HG03442 (cell line): ENCODE results near the gene LRPAP1.
"Not testable (repeated sequence)": the region's sequence is repeated elsewhere in the genome, so short reads cannot be mapped to it uniquely, and the experiment has no call there.

Source experiments
- ATAC-seq: cut with Tn5 transposase; IDR thresholded peaks from one replicate; pipeline ENCODE4 v1.9.1; 2021; ENCODE audit warnings: mild to moderate bottlenecking, moderate library complexity; ENCODE audit not compliant: unreplicated experiment

The LRPAP1 gene

DNA sequence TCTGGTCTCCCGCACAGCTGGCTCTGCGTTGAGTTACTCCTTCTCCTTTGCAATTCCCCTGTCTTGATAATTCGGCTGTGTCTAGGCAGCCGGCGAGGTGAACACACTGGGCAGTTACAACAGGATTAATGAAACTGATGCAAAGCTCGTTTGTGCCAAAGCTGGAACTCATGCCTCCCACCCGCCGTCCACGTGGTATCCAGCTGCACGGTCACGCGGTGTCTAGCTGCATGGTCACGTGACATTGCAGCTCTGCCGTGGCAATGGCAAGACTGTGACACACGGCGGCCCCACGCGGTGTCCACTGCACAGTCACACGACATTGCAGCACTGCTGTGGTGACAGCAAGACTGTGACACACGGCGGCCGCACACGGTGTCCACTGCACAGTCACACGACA is 31.2 kb upstream of the LRPAP1 start:
- no peak for ATAC-seq

DNA sequence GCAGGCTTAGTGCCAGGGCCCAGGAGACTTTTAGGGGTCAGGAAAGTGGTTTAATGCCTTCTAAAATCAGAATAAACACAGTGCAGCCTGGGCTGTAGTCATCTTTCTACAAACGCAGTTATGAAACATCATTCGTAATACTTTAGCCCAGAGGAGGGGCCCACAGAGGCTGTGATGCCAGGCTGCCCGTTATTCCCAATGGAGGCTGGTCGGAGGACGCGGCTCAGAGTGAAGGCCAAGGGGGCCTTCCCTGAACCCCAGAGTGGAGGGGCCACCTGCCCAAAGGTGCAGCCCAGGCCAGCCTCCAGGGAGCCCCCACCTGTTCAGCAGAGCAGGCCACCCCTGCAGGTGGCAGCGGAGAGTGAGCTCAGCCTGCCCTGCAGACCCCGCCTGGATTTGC is 29.9 kb upstream of the LRPAP1 start:
- not testable (repeated sequence) for ATAC-seq

DNA sequence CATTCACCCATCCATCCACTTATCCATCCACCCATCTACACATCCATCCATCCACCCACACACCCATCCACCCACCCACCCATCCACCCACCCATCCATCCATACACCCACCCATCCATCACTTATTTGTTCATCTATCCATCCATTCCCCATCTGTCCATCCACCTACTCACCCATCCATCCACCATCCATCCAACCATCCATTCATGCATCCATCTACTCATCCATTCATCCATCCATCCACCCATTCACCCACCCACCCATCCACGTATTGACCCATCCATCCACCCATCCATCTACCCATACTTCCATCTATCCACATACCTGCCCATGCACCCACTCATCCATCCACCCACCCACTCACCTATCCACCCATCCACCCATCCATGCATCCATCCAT is 28.2 kb upstream of the LRPAP1 start:
- not testable (repeated sequence) for ATAC-seq

DNA sequence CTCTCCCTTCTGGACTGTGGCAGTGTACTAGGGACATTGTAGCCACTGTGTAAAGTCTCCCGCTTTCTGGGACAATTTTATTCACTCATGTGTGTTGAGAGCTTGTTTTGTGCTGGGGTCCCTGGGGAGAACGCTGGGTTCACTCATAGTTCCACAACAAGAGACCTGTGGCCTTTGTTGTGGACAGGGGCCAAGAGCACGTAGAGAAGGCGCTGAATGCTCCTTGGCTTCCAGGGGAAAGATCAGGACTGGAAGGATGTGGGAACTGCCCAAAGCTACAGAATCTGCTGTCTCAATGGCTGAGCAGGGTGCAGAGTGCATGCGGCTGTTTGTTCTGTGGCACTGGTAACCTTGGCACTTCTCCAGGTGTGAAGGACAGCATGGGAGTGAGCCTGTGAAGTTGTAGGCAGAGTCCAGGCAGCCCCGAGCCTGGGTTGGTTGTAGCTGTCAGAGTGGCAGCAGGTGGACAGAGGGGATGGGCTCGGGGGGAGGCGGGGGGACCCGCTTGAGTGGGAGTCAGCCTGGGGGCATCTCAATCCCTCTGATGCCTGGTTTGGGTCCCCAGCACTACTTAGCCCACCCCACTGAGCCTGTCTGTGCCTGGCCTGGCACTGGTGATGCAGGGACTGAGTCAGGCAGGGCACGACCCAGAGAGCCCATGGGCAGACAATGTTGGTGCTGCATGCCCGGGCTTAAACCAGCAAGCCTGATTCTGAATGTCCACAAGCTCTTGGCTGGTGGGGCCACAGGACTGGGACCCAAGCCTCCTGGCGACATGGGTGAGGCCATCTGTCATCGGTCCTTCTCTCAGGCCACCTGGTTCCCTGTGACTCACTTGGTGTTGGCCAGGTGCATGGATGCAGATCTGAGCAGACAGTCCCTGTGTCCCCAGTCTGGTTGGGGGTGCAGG is 27.4 kb upstream of the LRPAP1 start:
- ATAC-seq, result not testable (repeated sequence)

DNA sequence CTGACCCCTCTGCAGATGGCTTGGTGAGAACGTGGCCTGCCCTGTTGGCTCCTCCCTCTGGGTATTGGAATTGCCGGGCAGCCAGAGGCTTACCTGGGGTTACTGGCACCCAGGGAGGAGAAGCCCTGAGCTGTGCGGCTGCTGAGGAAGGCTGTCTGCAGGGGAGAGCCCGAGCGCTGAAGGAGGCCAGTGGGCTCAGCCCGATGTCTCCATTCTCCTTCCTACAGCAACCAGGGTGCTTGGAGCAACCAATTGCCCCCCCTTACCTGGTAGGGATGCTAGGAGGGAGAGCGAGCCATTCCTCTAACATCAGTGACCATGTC is 26.3 kb upstream of the LRPAP1 start:
- ATAC-seq, result not testable (repeated sequence)

DNA sequence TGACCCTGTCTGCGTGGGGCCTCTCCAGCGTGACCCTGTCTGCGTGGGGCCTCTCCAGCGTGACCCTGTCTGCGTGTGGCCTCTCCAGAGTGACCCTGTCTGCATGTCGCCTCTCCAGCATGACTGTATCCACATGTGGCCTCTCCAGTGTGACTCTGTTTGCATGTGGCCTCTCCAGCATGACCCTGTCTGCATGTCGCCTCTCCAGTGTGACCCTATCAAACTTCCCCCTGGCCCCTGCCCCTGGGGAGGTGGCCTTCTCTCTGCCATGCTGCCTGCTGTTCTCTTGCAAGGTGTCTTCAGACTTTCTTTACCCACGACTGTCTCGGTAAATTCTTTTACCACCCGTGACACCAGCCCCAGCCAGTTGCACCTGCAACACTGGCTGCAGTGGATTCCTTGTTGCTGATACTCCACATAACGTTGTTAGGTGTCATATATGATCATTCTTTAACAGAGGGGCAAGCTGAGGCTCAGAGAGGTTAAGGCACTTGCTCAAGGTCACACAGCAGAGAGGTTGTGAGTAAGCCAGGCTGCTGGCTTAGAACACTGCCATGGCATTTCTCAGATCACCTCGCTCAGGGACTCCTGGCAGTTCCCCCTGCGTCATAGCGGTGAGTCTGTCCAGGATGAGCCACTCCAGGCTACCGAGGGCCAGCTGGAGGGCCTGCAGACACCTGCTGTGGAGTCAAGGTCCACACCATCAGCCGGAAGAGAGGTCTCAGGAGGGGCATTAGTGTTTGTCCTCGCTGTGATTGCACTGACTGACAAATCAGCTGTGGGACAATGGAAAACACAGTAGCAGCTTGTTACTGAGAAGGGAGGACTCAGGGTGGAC is 25.7 kb upstream of the LRPAP1 start:
- not testable (repeated sequence) for ATAC-seq

DNA sequence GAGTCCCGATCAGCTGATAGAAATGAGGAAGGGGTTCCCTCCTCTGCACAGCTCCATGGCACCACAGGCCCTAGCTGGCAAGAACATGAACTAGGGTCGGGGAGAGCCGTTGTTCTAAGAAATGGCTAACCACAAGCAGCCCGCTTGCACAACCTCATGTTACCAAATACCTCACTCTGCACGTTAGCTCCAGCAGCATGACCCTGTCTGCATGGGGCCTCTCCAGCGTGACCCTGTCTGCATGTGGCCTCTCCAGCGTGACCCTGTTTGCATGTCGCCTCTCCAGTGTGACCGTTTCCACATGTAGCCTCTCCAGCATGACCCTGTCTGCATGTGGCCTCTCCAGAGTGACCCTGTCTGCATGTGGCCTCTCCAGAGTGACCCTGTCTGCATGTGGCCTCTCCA is 24.9 kb upstream of the LRPAP1 start:
- not testable (repeated sequence) for ATAC-seq

DNA sequence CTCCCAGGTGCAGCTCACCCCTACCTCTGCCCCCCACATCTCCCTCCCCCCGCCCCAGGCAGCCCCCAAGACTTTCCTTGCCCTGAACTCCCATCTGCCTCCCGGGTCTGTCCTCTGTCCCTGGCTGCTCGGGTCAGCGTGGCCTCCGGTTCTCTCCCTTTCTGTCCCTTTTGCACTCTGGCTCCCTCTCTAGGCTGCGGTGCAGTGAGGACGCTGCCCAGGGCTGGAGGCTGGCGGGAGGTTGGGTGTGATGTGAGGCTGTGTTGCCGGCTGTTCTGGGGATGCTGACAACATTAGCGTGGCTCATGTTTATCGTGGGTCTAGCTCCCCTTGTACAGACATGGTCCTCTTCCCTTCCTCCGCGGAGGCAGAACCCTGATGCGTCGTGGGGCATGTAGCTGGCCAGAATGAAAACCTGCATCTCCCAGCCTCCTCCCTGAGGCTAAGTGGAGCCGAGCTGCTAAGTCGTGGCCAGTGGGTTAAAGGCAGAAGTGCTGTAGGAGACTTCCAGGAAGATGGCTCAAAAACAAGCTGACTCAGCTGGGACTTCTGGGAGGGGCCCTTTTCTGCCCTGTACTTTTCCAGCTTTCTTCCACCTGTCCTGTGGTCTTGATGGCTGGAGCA is 24.1 kb upstream of the LRPAP1 start:
- not testable (repeated sequence) for ATAC-seq

DNA sequence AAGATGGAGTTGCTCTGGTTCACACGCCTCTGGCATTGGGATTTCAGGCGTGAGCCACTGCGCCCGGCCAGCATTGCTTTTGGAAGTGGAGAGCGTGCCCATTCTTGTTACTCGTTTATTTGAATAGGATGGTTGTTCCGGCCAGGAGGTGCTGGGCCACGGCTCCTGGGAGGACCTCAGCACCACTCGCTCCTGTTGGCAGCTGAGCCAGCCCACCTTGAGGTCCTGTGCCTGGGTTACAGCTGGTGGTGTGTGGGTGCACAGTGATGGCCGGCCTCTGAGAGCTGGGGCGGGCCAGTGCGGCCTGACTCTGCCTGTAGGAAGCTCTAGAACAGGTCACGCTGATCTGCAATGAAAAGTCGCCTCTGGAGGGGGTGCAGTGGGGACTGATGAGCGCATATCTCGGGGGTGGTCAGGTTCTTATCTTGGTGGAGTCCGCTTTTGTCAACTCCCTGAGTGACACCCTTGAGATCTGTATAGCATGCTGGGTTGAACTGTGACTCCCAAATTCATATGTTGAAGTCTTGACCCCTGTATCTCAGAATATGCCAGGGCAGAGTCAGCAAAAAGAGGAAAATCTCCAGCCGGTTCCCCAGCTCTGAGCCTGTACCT is 23.3 kb upstream of the LRPAP1 start:
- ATAC-seq, result not testable (repeated sequence)

DNA sequence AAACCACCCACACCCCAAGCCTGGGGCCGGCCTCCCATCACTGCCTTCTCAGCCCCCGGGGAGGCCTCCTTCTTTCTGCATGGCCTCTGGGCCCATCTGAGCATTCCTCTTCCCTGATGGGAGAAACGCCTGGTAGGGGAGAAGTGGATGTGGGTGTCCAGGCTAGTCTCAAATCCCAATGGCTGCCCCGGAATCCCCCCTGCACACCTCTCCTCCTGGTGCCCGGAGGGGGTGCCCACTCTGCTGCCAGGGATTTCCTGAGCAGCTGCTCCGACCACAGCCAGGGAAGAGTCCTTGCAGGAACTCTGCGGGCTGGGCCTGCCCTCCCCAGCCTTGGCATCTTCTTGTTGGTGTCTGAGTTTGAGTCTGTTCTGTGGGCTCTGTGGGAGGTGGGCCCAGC is 19.1 kb upstream of the LRPAP1 start:
- not testable (repeated sequence) for ATAC-seq

DNA sequence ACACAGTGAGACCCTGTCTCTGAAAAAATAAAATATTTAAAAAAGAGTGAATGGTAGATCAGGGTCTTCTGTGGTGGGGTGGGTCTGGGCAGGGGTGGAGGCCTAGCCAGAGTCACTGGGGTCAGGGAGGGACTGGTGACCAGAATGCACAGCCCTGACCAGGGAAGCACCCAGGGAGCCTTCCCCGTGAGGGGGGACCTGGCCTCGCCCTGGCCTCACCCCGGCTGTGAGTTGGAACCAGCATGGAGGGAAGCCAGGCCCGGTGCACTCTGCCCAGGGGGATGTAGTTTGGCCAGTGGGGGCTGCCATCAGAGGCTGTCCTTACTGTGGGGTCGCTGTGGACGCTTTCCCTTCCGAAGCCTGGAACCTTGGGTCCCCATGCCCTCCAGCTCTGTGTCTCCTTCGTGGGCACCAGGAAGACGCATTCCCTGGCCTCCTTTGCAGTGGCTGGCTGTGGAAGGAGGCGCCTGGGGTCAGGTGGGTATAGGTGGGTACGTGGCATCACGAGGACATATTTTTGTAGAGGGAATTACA is 18.6 kb upstream of the LRPAP1 start:
- not testable (repeated sequence) for ATAC-seq

DNA sequence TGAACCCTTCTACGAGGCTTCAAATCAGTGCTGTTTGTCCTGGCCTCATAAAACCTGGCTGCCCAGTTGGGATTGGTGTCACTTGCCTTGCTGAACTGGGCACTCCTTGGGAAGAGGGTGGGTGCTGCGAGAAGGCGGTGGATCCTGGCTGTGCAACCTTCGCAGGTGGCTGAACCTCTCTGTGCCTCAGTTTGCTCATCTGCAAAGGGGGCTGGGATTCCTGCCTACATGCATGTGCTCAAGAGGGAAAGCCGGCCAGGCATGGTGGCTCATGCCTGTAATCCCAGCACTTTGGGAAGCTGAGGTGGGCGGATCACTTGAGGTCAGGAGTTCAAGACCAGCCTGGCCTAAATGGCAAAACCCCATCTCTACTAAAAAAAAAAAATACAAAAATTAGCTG is 17.8 kb upstream of the LRPAP1 start:
- ATAC-seq, result not testable (repeated sequence)

DNA sequence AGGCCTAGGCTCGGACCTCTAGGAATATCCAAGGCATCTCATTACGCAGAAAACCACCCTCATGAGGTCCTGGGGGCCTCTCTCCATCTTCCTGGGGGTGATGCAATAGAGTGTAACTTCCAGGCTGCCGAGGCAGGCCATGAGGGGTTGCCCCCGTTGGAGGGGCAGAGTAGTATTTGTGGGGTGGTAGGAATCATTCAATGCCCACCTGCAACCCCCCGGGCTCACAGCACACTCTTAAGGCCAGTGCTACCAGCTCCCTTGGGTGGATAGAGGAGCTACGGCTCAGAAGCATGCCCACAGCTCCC is 17.4 kb upstream of the LRPAP1 start:
- ATAC-seq, result not testable (repeated sequence)

DNA sequence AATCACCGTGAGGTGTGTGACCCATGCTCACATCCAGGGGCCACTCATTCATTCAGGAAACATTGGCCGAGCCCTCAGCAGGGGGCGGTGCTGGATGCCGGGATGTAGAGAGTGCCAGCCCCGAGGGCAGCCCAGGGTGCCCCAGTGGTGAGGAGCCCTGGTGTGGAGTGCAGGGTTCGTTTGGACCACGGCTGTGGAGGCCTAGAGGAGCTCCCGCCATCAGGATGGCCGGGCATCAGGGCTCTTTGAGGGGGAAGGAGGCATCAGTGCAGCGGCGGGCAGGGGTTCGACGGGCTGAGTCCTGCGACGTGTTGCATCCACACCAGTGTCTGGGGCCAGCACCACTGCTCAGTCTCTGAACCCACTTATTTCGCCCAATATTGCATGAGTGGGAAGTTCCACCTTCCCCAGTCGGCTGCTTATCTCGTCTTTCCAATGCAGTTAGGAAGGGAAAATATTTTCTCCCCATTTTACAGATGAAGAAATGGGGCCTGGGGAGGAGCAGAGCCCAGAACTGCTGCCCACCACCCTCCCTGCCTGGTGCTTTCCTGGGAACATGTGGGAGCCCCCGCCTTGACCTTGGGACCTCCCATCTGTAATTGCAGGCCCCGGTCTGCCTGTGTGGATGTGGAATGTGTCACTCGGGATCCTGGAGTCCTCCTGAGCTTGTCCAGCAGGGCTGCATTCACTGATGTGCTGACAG is 16.9 kb upstream of the LRPAP1 start:
- not testable (repeated sequence) for ATAC-seq

DNA sequence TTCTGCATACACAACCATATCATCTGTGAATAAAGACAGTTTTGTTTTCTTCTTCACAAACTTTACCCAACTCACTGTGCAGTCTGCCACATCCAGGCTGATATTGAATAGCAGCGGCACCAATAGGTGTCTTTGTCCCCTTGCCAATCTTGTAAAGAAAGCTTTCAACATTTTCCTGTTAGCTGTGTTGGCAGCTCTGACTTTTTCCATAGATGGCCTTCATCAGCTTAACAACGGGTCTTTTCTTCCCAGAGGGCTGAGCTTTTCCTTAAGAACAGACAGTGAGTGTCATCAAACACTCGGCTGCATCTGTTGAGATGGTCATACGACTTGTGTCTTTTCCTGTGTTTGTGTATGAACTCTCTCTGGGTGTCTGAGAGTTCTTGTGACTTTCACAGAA is 14.5 kb upstream of the LRPAP1 start:
- ATAC-seq, result not testable (repeated sequence)

DNA sequence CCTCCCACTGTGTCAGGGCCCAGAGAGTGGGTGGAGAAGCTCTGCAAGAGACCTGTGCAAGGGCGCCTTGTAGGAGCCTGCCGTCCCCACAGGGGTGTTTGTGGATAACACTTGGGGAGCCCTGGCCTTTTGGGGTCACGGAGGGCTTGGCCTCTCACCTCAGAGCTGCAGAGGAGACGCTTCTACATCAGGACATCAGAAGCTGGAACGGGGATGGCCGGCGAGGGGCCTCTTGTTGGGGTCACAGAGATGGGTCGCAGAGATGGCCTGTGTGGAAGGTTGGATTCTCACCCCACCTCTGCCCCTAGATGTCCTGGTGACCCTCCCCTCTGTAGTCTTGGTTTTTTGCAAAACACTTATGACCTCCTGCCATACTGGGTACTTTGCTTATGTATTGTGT is 13.1 kb upstream of the LRPAP1 start:
- not testable (repeated sequence) for ATAC-seq

DNA sequence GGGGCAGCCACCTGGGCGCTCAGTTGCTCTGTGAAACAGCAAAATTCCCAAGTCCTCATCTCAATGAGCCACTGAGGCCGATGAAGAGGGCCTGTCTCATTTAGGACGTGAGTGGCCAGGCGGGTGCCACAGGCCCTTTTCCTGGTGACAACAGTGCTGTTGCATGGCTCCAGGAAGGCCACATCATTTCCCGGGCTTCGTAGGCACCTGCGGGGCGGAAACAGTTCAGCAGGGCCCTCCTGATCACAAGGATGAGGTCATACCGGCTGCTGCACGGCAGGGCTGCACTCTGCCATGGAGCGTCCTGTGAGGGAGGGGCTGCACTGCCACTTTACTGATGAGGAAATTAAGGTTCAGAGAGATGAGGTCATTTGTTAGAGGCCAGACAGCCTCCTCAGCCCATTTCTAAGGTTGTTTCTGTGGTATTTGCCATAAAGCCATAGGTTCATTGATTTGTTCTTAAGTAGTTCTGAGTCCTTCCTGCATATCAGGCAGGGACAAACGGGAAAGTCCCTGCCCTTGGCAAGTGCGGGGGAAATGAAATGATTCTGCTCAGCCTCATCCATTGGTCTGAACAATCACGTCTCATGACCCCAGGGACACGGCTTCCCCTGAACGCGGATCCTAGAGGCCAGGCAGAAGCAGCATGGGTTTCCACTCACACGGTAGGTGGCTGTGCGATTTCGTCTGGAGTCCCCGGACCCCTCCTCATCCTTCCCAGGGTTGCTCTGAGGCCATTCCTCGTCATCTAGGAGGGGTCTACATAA is 12.2 kb upstream of the LRPAP1 start:
- ATAC-seq, result not testable (repeated sequence)

DNA sequence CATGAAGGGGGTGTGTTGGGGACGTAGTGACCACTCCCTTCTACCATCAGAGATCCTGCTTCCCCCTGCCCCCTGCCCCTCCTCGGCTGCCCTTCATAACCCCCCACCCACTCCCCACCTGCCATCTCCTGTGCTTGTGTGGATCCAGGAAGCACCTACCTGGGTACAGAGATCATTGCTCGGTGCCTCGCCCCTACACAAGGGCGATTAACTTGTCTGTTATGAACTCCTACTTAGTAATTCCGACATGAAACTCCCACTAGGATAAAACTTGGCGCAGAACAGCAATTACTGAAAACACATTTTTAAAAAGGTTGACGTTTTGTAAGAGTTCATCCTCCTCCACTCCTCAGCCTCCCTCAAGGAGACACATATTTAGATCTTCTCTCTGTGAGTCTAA is 11.2 kb upstream of the LRPAP1 start:
- ATAC-seq, result not testable (repeated sequence)

DNA sequence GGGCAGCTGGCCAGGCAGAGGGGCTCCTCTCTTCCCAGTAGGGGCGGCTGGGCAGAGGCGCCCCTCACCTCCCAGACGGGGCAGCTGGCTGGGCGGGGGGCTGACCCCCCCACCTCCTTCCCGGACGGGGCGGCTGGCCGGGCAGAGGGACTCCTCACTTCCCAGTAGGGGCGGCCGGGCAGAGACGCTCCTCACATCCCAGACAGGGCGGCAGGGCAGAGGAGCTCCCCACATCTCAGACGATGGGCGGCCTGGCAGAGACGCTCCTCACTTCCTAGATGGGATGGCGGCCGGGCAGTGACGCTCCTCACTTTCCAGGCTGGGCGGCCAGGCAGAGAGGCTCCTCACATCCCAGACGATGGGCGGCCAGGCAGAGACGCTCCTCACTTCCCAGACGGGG is 6.7 kb upstream of the LRPAP1 start:
- ATAC-seq, result not testable (repeated sequence)

DNA sequence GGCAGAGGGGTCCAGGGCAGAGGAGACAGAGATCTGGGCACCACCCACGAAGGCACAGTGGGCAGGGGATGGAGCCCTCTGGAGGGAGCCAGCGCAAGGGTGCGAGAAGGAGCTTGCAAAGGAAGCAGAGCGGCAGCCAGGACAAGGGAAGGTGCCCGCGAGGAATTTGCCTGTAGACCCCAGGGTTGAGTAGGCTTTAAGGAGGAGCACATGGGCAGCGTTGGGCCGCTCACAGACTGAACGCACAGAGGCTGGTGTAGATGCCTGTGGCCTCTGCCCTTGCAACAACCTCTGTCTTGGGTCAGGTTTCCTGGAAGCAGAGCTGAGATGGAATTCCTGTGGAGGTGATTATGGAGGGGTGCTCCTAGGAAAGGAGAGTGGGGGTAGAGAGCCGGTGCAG is 3.6 kb upstream of the LRPAP1 start:
- not testable (repeated sequence) for ATAC-seq
